22Rv1 (cell line): ENCODE data around the gene NKX6-1.

Experiments
- CTCF ChIP-seq: fragments of 450-650 bp; IDR thresholded peaks from 2 replicates; pipeline ENCODE4 v1.5.1; 2017; ENCODE audit warnings: mild to moderate bottlenecking
- ZFX ChIP-seq: fragments of 450-650 bp; IDR thresholded peaks from 2 replicates; pipeline ENCODE4 v1.6.1; 2017; ENCODE audit warnings: antibody characterized with exemption, borderline replicate concordance

GRCh38 chr4:84496706-84497503 lies 2.2 kb downstream of the NKX6-1 start:
- TF ChIP-seq CTCF (no peak), ZFX (no peak)
